Islet of Langerhans (tissue), 1 donor: Measurements from ENCODE around the gene SLC38A11.

Experiments used
- FAIRE-seq: peaks from one replicate; lab custom pipeline; 2011; peaks lifted over from hg19 to GRCh38; lab: Jason Lieb, UNC

Gene SLC38A11

GRCh38 chr2:164969909-164970690 lies 14.8 kb upstream of the SLC38A11 start:
- no peak for FAIRE-seq

GRCh38 chr2:164967781-164968228 lies 12.5 kb upstream of the SLC38A11 start:
- FAIRE-seq, result no peak

GRCh38 chr2:164967361-164967760 lies 12.0 kb upstream of the SLC38A11 start:
- FAIRE-seq, result no peak

GRCh38 chr2:164964700-164965099 lies 9.4 kb upstream of the SLC38A11 start:
- no peak for FAIRE-seq

- no peak for FAIRE-seq
Observed at GRCh38 chr2:164960159-164960558, 4.8 kb upstream of the SLC38A11 start.

- FAIRE-seq, result no peak
Observed at GRCh38 chr2:164954186-164954585, 1.1 kb downstream of the SLC38A11 start.

- FAIRE-seq, result no peak
Observed at GRCh38 chr2:164953279-164953678, 2.0 kb downstream of the SLC38A11 start.

- no peak for FAIRE-seq
Observed at GRCh38 chr2:164952057-164952702, 3.1 kb downstream of the SLC38A11 start.

GRCh38 chr2:164948540-164948939 lies 6.8 kb downstream of the SLC38A11 start:
- no peak for FAIRE-seq

GRCh38 chr2:164947281-164947680 lies 8.0 kb downstream of the SLC38A11 start:
- no peak for FAIRE-seq

- FAIRE-seq, result no peak
Observed at GRCh38 chr2:164943289-164943688, 12.0 kb downstream of the SLC38A11 start.

- peak; percentile 73 for FAIRE-seq
Observed at GRCh38 chr2:164937864-164938401, 17.4 kb downstream of the SLC38A11 start.

- no peak for FAIRE-seq
Observed at GRCh38 chr2:164935118-164936101, 19.9 kb downstream of the SLC38A11 start.

- peak; percentile 30 for FAIRE-seq
Observed at GRCh38 chr2:164934401-164935117, 20.8 kb downstream of the SLC38A11 start.

- FAIRE-seq, result peak; percentile 30
Observed at GRCh38 chr2:164933671-164934189, 21.6 kb downstream of the SLC38A11 start.

GRCh38 chr2:164932377-164932776 lies 22.9 kb downstream of the SLC38A11 start:
- no peak for FAIRE-seq

- FAIRE-seq, result no peak
Observed at GRCh38 chr2:164928101-164928673, 27.1 kb downstream of the SLC38A11 start.

GRCh38 chr2:164922134-164922533 lies 33.2 kb downstream of the SLC38A11 start:
- peak; percentile 65 for FAIRE-seq

GRCh38 chr2:164920430-164920829 lies 34.9 kb downstream of the SLC38A11 start:
- no peak for FAIRE-seq

GRCh38 chr2:164917296-164917903 lies 37.9 kb downstream of the SLC38A11 start:
- FAIRE-seq, result peak; percentile 97
